SIG-M5 treated with dmso at 0.1 percent for 504 hours (cell line): Measurements from ENCODE around the gene OPN5.

Source experiments
- DNase-seq: peaks from one replicate; lab custom pipeline; 2025; ENCODE audit not compliant: unreplicated experiment; lab: John Stamatoyannopoulos, UW

Gene OPN5

GRCh38 chr6:47787620-47788497 lies 6.0 kb downstream of the OPN5 start:
- DNase-seq: peak; percentile 36

GRCh38 chr6:47788498-47788884 lies 6.7 kb downstream of the OPN5 start:
- no peak for DNase-seq

- no peak for DNase-seq
These were observed 7.7 kb downstream of the OPN5 start for GRCh38 chr6:47789553-47789952.

GRCh38 chr6:47792216-47792733 lies 10.4 kb downstream of the OPN5 start:
- no peak for DNase-seq

- no peak for DNase-seq
These were observed 12.8 kb downstream of the OPN5 start for GRCh38 chr6:47794577-47795135.

GRCh38 chr6:47801984-47802383 lies 20.2 kb downstream of the OPN5 start:
- no peak for DNase-seq

GRCh38 chr6:47804821-47805220 lies 23.0 kb downstream of the OPN5 start:
- DNase-seq: no peak

- DNase-seq: no peak
These were observed 28.0 kb downstream of the OPN5 start for GRCh38 chr6:47809873-47810272.

- no peak for DNase-seq
These were observed 29.1 kb downstream of the OPN5 start for GRCh38 chr6:47810885-47811284.

- no peak for DNase-seq
These were observed 29.6 kb downstream of the OPN5 start for GRCh38 chr6:47811443-47811842.

GRCh38 chr6:47817749-47818148 lies 35.9 kb downstream of the OPN5 start:
- DNase-seq: no peak

GRCh38 chr6:47819461-47819860 lies 37.6 kb downstream of the OPN5 start:
- no peak for DNase-seq

- DNase-seq: no peak
These were observed 41.2 kb downstream of the OPN5 start for GRCh38 chr6:47822856-47823554.

- no peak for DNase-seq
These were observed 50.7 kb downstream of the OPN5 start for GRCh38 chr6:47832386-47833100.

- no peak for DNase-seq
These were observed 52.4 kb downstream of the OPN5 start for GRCh38 chr6:47834196-47834595.

GRCh38 chr6:47836046-47836445 lies 54.2 kb downstream of the OPN5 start:
- no peak for DNase-seq

GRCh38 chr6:47836639-47837038 lies 54.8 kb downstream of the OPN5 start:
- no peak for DNase-seq

GRCh38 chr6:47839645-47840044 lies 57.8 kb downstream of the OPN5 start:
- no peak for DNase-seq

GRCh38 chr6:47844881-47845280 lies 63.0 kb downstream of the OPN5 start:
- DNase-seq: no peak

GRCh38 chr6:47846752-47847151 lies 64.9 kb downstream of the OPN5 start:
- DNase-seq: no peak

GRCh38 chr6:47851091-47851490 lies 69.3 kb downstream of the OPN5 start:
- DNase-seq: no peak
